Coronary artery (tissue), 2 donors: ENCODE results near the gene RAPGEF6.
"Not testable (repeated sequence)": the region's sequence is repeated elsewhere in the genome, so short reads cannot be mapped to it uniquely, and the experiment has no call there.

ENCODE experiments used
- DNase-seq: peaks from one replicate; pipeline ENCODE4 v3.0.0-alpha.2; 2017; ENCODE audit warnings: low spot score
- H3K27ac ChIP-seq, 2 donors: fragments of 200-600 bp; sonication (generic); one replicate each; pipeline ENCODE4 v1.5.1; 2016 to 2019
- H3K4me3 ChIP-seq: fragments of 200-600 bp; sonication (generic); 2 replicates; pipeline ENCODE4 v1.5.1; 2016; ENCODE audit warnings: mild to moderate bottlenecking, moderate library complexity
- CTCF ChIP-seq: fragments of 200-600 bp; sonication (generic); IDR thresholded peaks from one replicate; pipeline ENCODE4 v1.5.1; 2019; ENCODE audit warnings: antibody characterized with exemption

Gene RAPGEF6

GRCh38 chr5:131634996-131635683, at the start of gene RAPGEF6:
RAPGEF6 (minus strand) TSS chr5:131635229; CDS start chr5:131635030, 199 bp downstream.
- Histone ChIP-seq H3K4me3 (peak within 1 kb of the TSS; percentile 97), H3K27ac (peak within 1 kb of the TSS; percentile 94 to 96)
- no peak for TF ChIP-seq CTCF
- DNase-seq: peak; percentile 99

- no peak overlapping the region for H3K4me3 ChIP-seq
- DNase-seq: no peak
- TF ChIP-seq CTCF: no peak
- no peak overlapping the region for H3K27ac ChIP-seq
Measured at GRCh38 chr5:131684595-131684994, 49.6 kb upstream of the RAPGEF6 start.

- H3K27ac ChIP-seq: no peak overlapping the region
- H3K4me3 ChIP-seq: no peak overlapping the region
- DNase-seq: no peak
- TF ChIP-seq CTCF: no peak
Measured at GRCh38 chr5:131684051-131684450, 49.0 kb upstream of the RAPGEF6 start.

- no peak overlapping the region for H3K27ac ChIP-seq
- no peak for DNase-seq
- H3K4me3 ChIP-seq: no peak overlapping the region
- no peak for TF ChIP-seq CTCF
Measured at GRCh38 chr5:131682826-131683225, 47.8 kb upstream of the RAPGEF6 start.

GRCh38 chr5:131682175-131682574, 47.1 kb upstream of the RAPGEF6 start:
- DNase-seq: no peak
- H3K4me3 ChIP-seq: no peak overlapping the region
- H3K27ac ChIP-seq: no peak overlapping the region

GRCh38 chr5:131679911-131680310, 44.9 kb upstream of the RAPGEF6 start:
- no peak overlapping the region for H3K4me3 ChIP-seq
- no peak for DNase-seq
- no peak for TF ChIP-seq CTCF
- no peak overlapping the region for H3K27ac ChIP-seq

More at GRCh38 chr5:131682175-131682574, 47.1 kb upstream of the RAPGEF6 start:
- TF ChIP-seq CTCF: no peak

- DNase-seq, H3K27ac ChIP-seq, H3K4me3 ChIP-seq: not testable (repeated sequence)
Measured at GRCh38 chr5:131678273-131678672, 43.2 kb upstream of the RAPGEF6 start.
